Panc1 (cell line): ENCODE data around the gene RASL10A. TPM values are rescaled to one million over a fixed set of nuclear protein-coding genes. Genes with fewer than 3 reads are reported as not detected.

Source experiments
- ATAC-seq: fragments of 200-7000 bp; cut with Tn5 transposase; 2 replicates; pipeline ENCODE4 v1.9.1; 2020; ENCODE audit warnings: mild to moderate bottlenecking, moderate library complexity
- BruUV-seq: library from RNA; stranded (reverse); fragments of 400-500 nt; replicated peaks from 2 replicates; lab custom pipeline; 2021; lab: Mats Ljungman, UMichigan
- CTCF ChIA-PET: fragments of 300-600 bp; sonication (Branson Sonifier 250); formaldehyde crosslinking; loops from one replicate; lab custom pipeline; 2022; ENCODE audit warnings: antibody characterized with exemption; lab: Charles Lee
- POLR2A ChIA-PET: fragments of 300-600 bp; sonication (Branson Sonifier 250); formaldehyde crosslinking; loops from one replicate; lab custom pipeline; 2022; ENCODE audit warnings: antibody characterized with exemption; lab: Charles Lee
- DNase-seq: peaks from one replicate; pipeline ENCODE4 v3.0.0-alpha.2; 2010; ENCODE audit warnings: low read depth, low spot score
- H3K27ac ChIP-seq: 2 replicates; pipeline ENCODE4 v1.5.1; 2011; ENCODE audit warnings: mild to moderate bottlenecking, low read length, inconsistent platforms
- H3K27me3 ChIP-seq: fragments of 200-500 bp; sonication (Bioruptor generic); 2 replicates; pipeline ENCODE4 v1.6.0; 2014; ENCODE audit warnings: low read length, inconsistent platforms; ENCODE audit not compliant: control insufficient read depth, insufficient read depth
- H3K36me3 ChIP-seq: fragments of 200-500 bp; sonication (Bioruptor generic); 2 replicates; pipeline ENCODE4 v1.5.1; 2014; ENCODE audit warnings: inconsistent platforms, mild to moderate bottlenecking, low read length, moderate library complexity; ENCODE audit not compliant: control insufficient read depth, insufficient read depth
- H3K4me1 ChIP-seq: 2 replicates; pipeline ENCODE4 v1.5.1; 2011; ENCODE audit warnings: inconsistent platforms, mild to moderate bottlenecking, low read length, moderate library complexity; ENCODE audit not compliant: control insufficient read depth, insufficient read depth
- H3K4me3 ChIP-seq, 2 experiments: 2 replicates each; pipeline ENCODE4 v1.5.1; 2011 to 2012; ENCODE audit warnings: low read depth in 2 of 2, low read length in 2 of 2, mild to moderate bottlenecking in 2 of 2, inconsistent platforms in 1 of 2, moderate library complexity in 1 of 2
- H3K9me3 ChIP-seq: fragments of 200-500 bp; sonication (Bioruptor generic); 2 replicates; pipeline ENCODE4 v1.5.1; 2014; ENCODE audit warnings: low read depth, mild to moderate bottlenecking, inconsistent platforms, low read length, moderate library complexity; ENCODE audit not compliant: control insufficient read depth, insufficient read depth
- CTCF ChIP-seq: fragments of 450-650 bp; IDR thresholded peaks from 2 replicates; pipeline ENCODE4 v1.5.1; 2017; ENCODE audit warnings: mild to moderate bottlenecking
- POLR2AphosphoS5 ChIP-seq: IDR thresholded peaks from 2 replicates; pipeline ENCODE4 v1.6.1; 2012; ENCODE audit warnings: mild to moderate bottlenecking, low read depth, low read length, moderate library complexity
- REST ChIP-seq, 2 experiments: IDR thresholded peaks; 2 replicates each; pipeline ENCODE4 v1.6.1; 2011 to 2012; ENCODE audit warnings: low read depth in 2 of 2, control low read depth in 1 of 2, low read length in 1 of 2, mild to moderate bottlenecking in 1 of 2, moderate library complexity in 1 of 2; ENCODE audit not compliant: insufficient read depth in 1 of 2
- SIN3A ChIP-seq: IDR thresholded peaks from 2 replicates; pipeline ENCODE4 v1.6.1; 2012; ENCODE audit warnings: low read depth, mild to moderate bottlenecking, low read length, moderate library complexity, borderline replicate concordance; ENCODE audit not compliant: insufficient read depth
- TCF7L2 ChIP-seq: IDR thresholded peaks from 2 replicates; pipeline ENCODE4 v1.6.1; 2011; ENCODE audit warnings: mild to moderate bottlenecking, low read depth, low read length, inconsistent platforms
- in situ Hi-C: cut with HindIII; loops from 2 replicates; pipeline ENCODE4 v1.10.0; 2016; ENCODE audit warnings: low sequenced_read_pairs, low pct_unique_long_range_greater_than_20kb
- intact Hi-C: fragments of 100-400 bp; cut with micrococcal nuclease; formaldehyde crosslinking; loops from one replicate; pipeline ENCODE4 v1.10.0; 2022; ENCODE audit not compliant: unreplicated experiment
- total RNA-seq: library from RNA; stranded (reverse); gene quantifications from one replicate; pipeline ENCODE4 v1.2.1, GENCODE V29; 2021; ENCODE audit not compliant: unreplicated experiment

The RASL10A gene
- total RNA-seq, 1 experiment from 2014 or later, result 2.6 TPM

- ATAC-seq (peak; percentile 44), DNase-seq (no peak)
- ChIA-PET POLR2A (no interaction called here), CTCF (interaction anchor here (0.6 kb wide), 1 partner anchor 940 kb away, joined by 4 read pairs; no protein-coding TSS in a partner anchor)
- TF ChIP-seq SIN3A, result 0 out of 2 replicates have a peak, but pooled peaks have one; percentile 38
- TF ChIP-seq REST (IDR thresholded peaks at IDR 0.05; ENCODE audit: insufficient read depth in 1 of 2, low read depth in 2 of 2, low read length in 1 of 2), result no peak
- no peak for TF ChIP-seq CTCF
- H3K27me3 ChIP-seq, result no peaks in the 10 kb centered on the region
- H3K27ac ChIP-seq, result no peak overlapping the region
- intact Hi-C loops, result no loop called here
- BruUV-seq, result no TSS peak
- no peaks in the 10 kb centered on the region; the same call in 1 of the 2 replicates for H3K36me3 ChIP-seq
- no peak overlapping the region for H3K4me3 ChIP-seq
- H3K4me1 ChIP-seq, result peaks cover 22% of the 10 kb centered on the region
- no peaks in the 10 kb centered on the region for H3K9me3 ChIP-seq
- in situ Hi-C loops, result no loop called here
These were observed 4.6 kb downstream of the RASL10A start for GRCh38 chr22:29310863-29311339.

- intact Hi-C loops (no loop called here), in situ Hi-C loops (no loop called here)
- Histone ChIP-seq H3K27me3 (no peaks in the 10 kb centered on the region), H3K36me3 (no peaks in the 10 kb centered on the region; the same call in 1 of the 2 replicates), H3K4me1 (peaks cover 24% of the 10 kb centered on the region), H3K4me3 (no peak overlapping the region), H3K9me3 (no peaks in the 10 kb centered on the region), H3K27ac (no peak overlapping the region)
- TSS peak; percentile 75 for BruUV-seq
- DNase-seq (no peak), ATAC-seq (no peak)
- TF ChIP-seq CTCF, result no peak
- no peak for TF ChIP-seq REST (IDR thresholded peaks at IDR 0.05; ENCODE audit: insufficient read depth in 1 of 2, low read depth in 2 of 2, low read length in 1 of 2)
- TF ChIP-seq POLR2AphosphoS5, result no peak
- TF ChIP-seq SIN3A, result no peak
- TF ChIP-seq TCF7L2, result no peak
- CTCF ChIA-PET, result interaction anchor here (0.6 kb wide), 1 partner anchor 940 kb away, joined by 4 read pairs; no protein-coding TSS in a partner anchor
- POLR2A ChIA-PET, result no interaction called here
These were observed 5.2 kb downstream of the RASL10A start for GRCh38 chr22:29310065-29310862.
